Astrocyte of the cerebellum (primary cell): ENCODE data around the gene CAMSAP2.

Source experiments
- DNase-seq: peaks from one replicate; pipeline ENCODE4 v3.0.0-alpha.2; 2011; ENCODE audit warnings: low read depth
- H3K4me3 ChIP-seq: 2 replicates; pipeline ENCODE4 v1.5.1; 2011; ENCODE audit warnings: mild to moderate bottlenecking, low read depth, low read length, moderate library complexity
- in situ Hi-C: cut with HindIII; loops from 2 replicates; pipeline ENCODE4 v1.10.0; 2017; ENCODE audit warnings: low sequenced_read_pairs
- TF ChIP-seq, protein P1 (sequence below): IDR thresholded peaks from 2 replicates; pipeline ENCODE4 v1.5.1; 2012; ENCODE audit warnings: low read length, low read depth, moderate library complexity, mild to moderate bottlenecking; ENCODE audit errors: missing control alignments

Gene CAMSAP2

DNA sequence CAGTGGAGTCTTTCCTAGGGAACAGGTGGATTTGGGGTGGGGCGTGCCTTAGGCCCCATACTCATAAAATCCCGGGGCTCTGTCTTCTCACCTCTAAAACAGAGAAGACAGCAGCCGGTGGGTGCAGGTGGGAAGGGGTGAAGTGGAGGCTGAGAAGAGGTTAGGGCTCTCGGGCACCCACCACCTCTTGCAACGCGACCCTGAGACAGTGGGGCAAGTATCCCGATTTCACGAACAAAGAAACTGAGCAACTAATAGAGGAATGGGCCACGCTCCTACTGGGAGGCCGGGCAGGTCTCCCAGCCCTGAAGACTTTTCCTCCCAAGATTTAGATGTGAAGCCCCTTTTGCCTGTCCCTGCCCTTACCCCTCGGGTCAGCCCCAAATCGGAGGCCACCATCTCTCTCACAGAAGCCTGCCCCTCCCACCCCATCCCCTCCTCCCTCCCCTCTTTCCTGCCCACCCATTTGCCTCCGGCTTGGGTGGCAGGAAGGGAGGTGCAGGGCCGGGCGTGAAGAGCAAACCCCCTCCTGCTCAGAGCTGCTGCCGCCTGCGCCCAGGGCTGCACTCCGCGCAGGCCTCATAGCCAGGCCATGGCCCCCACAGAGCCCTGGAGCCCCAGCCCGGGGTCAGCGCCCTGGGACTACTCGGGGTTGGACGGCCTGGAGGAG, 133.9 kb downstream of the CAMSAP2 start, which contains the start of gene GPR25:
Gene GPR25 (plus strand): TSS at position 536 of the 670 bp plus-strand sequence. CDS start 57 bp downstream, at position 593.
- TF ChIP-seq, protein P1, sequence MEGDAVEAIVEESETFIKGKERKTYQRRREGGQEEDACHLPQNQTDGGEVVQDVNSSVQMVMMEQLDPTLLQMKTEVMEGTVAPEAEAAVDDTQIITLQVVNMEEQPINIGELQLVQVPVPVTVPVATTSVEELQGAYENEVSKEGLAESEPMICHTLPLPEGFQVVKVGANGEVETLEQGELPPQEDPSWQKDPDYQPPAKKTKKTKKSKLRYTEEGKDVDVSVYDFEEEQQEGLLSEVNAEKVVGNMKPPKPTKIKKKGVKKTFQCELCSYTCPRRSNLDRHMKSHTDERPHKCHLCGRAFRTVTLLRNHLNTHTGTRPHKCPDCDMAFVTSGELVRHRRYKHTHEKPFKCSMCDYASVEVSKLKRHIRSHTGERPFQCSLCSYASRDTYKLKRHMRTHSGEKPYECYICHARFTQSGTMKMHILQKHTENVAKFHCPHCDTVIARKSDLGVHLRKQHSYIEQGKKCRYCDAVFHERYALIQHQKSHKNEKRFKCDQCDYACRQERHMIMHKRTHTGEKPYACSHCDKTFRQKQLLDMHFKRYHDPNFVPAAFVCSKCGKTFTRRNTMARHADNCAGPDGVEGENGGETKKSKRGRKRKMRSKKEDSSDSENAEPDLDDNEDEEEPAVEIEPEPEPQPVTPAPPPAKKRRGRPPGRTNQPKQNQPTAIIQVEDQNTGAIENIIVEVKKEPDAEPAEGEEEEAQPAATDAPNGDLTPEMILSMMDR = no peak
- in situ Hi-C loops = no loop called here
- DNase-seq = no peak
- H3K4me3 ChIP-seq = peak within 1 kb of the TSS; percentile 10

DNA sequence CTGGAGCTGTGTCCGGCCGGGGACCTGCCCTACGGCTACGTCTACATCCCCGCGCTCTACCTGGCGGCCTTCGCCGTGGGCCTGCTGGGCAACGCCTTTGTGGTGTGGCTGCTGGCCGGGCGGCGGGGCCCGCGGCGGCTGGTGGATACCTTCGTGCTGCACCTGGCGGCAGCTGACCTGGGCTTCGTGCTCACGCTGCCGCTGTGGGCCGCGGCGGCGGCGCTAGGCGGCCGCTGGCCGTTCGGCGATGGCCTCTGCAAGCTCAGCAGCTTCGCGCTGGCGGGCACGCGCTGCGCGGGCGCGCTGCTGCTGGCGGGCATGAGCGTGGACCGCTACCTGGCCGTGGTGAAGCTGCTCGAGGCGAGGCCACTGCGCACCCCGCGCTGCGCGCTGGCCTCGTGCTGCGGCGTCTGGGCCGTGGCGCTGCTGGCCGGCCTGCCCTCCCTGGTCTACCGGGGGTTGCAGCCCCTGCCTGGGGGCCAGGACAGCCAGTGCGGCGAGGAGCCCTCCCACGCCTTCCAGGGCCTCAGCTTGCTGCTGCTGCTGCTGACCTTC, 134.5 kb downstream of the CAMSAP2 start:
- TF ChIP-seq, protein P1 = no peak
- in situ Hi-C loops = no loop called here
- DNase-seq = no peak
- H3K4me3 ChIP-seq = peak overlapping the region; percentile 10

DNA sequence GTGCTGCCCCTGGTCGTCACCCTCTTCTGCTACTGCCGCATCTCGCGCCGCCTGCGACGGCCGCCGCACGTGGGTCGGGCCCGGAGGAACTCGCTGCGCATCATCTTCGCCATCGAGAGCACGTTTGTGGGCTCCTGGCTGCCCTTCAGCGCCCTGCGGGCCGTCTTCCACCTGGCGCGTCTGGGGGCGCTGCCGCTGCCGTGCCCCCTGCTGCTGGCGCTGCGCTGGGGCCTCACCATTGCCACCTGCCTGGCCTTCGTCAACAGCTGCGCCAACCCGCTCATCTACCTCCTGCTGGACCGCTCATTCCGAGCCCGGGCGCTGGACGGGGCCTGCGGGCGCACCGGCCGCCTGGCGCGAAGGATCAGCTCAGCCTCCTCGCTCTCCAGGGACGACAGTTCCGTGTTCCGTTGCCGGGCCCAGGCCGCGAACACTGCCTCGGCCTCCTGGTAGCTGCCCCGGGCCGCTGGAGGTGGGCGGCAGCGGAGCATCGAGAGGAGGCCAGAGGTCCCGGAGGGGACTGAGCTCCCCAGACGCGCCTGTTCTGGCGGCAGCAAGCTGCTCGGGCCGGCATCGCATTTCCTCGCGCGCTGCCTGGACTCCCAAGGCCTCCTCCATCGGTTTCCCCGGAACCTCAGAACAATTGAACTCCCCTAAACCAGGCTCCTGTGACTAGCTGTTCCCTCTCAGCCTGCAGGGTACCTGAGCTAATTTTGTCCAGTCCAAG, 135.1 kb downstream of the CAMSAP2 start:
- DNase-seq = no peak
- TF ChIP-seq, protein P1 = no peak
- in situ Hi-C loops = no loop called here
- peak overlapping the region; percentile 10 for H3K4me3 ChIP-seq

DNA sequence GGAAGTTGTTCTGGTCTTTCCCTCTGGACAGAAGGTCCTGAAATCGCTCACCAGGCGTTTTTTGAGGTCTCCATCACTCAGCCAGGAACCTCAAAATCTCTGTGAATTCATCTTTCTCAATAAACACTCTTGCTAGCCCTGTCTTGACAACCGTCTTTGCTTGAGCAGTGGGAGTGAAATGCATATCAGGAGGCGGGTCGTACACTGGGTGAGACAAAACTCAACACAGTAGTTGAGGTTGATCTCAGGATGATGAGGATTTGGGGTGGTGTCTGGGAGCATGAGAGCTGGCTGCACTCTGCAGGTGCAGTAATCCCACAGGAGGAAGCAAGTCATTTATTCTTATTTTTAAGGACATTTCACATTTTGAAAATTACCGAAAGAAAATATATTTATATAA, 136.0 kb downstream of the CAMSAP2 start:
- TF ChIP-seq, protein P1 = no peak
- DNase-seq = no peak
- in situ Hi-C loops = no loop called here
- no peak overlapping the region for H3K4me3 ChIP-seq

DNA sequence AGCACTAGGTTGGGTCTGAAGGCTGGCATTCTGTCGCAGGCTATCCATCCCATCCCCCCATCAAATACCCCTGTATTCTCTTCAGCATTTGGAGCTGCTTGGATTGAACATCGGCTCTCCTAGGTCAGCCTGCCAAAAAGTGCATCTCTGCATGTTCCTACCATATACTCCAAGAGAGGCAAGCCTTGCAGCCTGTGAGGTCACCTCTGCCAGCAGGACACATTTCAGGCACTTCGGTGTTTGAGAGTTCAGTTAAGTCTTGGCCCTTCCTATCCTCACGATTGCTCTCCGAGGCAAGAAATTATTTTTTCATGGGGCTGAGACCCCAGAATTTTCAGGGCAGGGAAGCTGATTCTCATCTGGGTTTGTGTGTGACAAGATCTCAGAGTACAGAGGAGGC, 136.7 kb downstream of the CAMSAP2 start:
- in situ Hi-C loops = no loop called here
- TF ChIP-seq, protein P1 = no peak
- no peak for DNase-seq
- H3K4me3 ChIP-seq = no peak overlapping the region

DNA sequence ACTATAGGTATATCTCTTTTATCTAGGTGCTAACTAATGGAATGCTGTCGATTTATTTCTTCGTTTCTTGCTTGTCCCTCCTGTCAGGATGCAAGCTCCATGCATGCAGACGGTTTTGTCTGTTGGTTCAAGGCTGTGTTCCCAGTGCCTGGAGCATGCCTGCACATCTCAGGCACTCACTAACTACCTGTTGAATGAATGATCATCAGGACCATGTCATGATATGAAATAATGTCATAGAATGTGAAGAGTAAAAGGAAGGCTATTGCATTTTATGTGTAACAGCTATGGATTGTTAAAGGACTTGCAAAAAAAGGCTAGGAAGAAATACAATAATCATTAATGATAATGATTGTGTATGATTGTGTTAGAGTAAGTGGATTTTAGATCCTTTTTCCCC, 138.3 kb downstream of the CAMSAP2 start:
- in situ Hi-C loops = no loop called here
- TF ChIP-seq, protein P1 = no peak
- DNase-seq = no peak
- H3K4me3 ChIP-seq = no peak overlapping the region
